OCI-LY7 (cell line): ENCODE measurements around the gene SNCAIP. TPM values are rescaled to one million over a fixed set of nuclear protein-coding genes. Genes with fewer than 3 reads are reported as not detected.

Experiments used
- BruUV-seq: library from RNA; stranded (reverse); fragments of 400-500 nt; replicated peaks from 2 replicates; lab custom pipeline; 2021; lab: Mats Ljungman, UMichigan
- CTCF ChIA-PET: fragments of 300-600 bp; sonication (Branson Sonifier 250); formaldehyde crosslinking; loops from one replicate; lab custom pipeline; 2022; ENCODE audit warnings: antibody characterized with exemption; ENCODE audit not compliant: unreplicated experiment; lab: Charles Lee
- POLR2A ChIA-PET: fragments of 300-600 bp; sonication (Branson Sonifier 250); formaldehyde crosslinking; loops from one replicate; lab custom pipeline; 2022; ENCODE audit warnings: antibody characterized with exemption; lab: Charles Lee
- DNase-seq: peaks from one replicate; pipeline ENCODE4 v3.0.0-alpha.2; 2015; ENCODE audit warnings: low spot score
- H2AFZ ChIP-seq: fragments of 200-600 bp; sonication (generic), shearing (Covaris generic); 2 replicates; pipeline ENCODE4 v1.6.1; 2014; ENCODE audit warnings: mild to moderate bottlenecking, antibody characterized with exemption, low read length, moderate library complexity
- H3K27ac ChIP-seq: fragments of 200-600 bp; sonication (generic); 2 replicates; pipeline ENCODE4 v1.5.1; 2014; ENCODE audit warnings: mixed run types, low read depth, mild to moderate bottlenecking, moderate library complexity, low read length, inconsistent platforms; ENCODE audit not compliant: poor library complexity, severe bottlenecking
- H3K36me3 ChIP-seq: fragments of 200-600 bp; sonication (generic); 2 replicates; pipeline ENCODE4 v1.6.1; 2014; ENCODE audit warnings: mild to moderate bottlenecking, antibody characterized with exemption, low read length, moderate library complexity, mixed read lengths; ENCODE audit not compliant: insufficient read depth
- H3K4me1 ChIP-seq: fragments of 200-600 bp; sonication (generic); 2 replicates; pipeline ENCODE4 v1.5.1; 2014; ENCODE audit warnings: mild to moderate bottlenecking, low read length; ENCODE audit not compliant: insufficient read depth, poor library complexity, severe bottlenecking
- H3K4me2 ChIP-seq: fragments of 200-600 bp; sonication (generic); 2 replicates; pipeline ENCODE4 v1.6.1; 2014; ENCODE audit warnings: mild to moderate bottlenecking, low read length
- H3K4me3 ChIP-seq: fragments of 200-600 bp; sonication (generic); 2 replicates; pipeline ENCODE4 v1.5.1; 2014; ENCODE audit warnings: mild to moderate bottlenecking, low read depth, low read length; ENCODE audit not compliant: poor library complexity, severe bottlenecking
- H3K79me2 ChIP-seq: fragments of 200-600 bp; sonication (generic); 2 replicates; pipeline ENCODE4 v1.6.1; 2016; ENCODE audit warnings: low read depth, mild to moderate bottlenecking, low read length, moderate library complexity, mixed read lengths; ENCODE audit not compliant: insufficient read depth
- H3K9me2 ChIP-seq: fragments of 200-600 bp; sonication (generic); 2 replicates; pipeline ENCODE4 v1.6.1; 2016; ENCODE audit warnings: mild to moderate bottlenecking, low read length, mixed read lengths; ENCODE audit not compliant: insufficient read depth
- H3K9me3 ChIP-seq: fragments of 200-600 bp; sonication (generic); 2 replicates; pipeline ENCODE4 v1.6.1; 2014; ENCODE audit warnings: mild to moderate bottlenecking, mixed run types, low read length, mixed read lengths
- H4K20me1 ChIP-seq: fragments of 200-600 bp; sonication (generic); 2 replicates; pipeline ENCODE4 v1.6.1; 2014; ENCODE audit warnings: mild to moderate bottlenecking, antibody characterized with exemption, low read length, moderate library complexity, mixed read lengths; ENCODE audit not compliant: insufficient read depth
- CTCF ChIP-seq: fragments of 200-600 bp; sonication (generic); conservative IDR thresholded peaks from 2 replicates; pipeline ENCODE4 v1.5.1; 2014; ENCODE audit warnings: mild to moderate bottlenecking, antibody characterized with exemption, low read length, moderate library complexity, mixed read lengths
- EZH2phosphoT487 ChIP-seq: fragments of 200-600 bp; sonication (generic); IDR thresholded peaks from 2 replicates; pipeline ENCODE4 v1.6.1; 2018; ENCODE audit warnings: low read depth, borderline replicate concordance, mild to moderate bottlenecking, mixed run types, antibody characterized with exemption, low read length, moderate library complexity, mixed read lengths
- intact Hi-C: fragments of 100-400 bp; cut with micrococcal nuclease; formaldehyde crosslinking; loops from one replicate; pipeline ENCODE4 v1.10.0; 2022; ENCODE audit not compliant: unreplicated experiment
- total RNA-seq, 2 experiments: library from RNA; depleted of rRNA in 1 of 2; stranded (reverse); fragments of >200 nt in 1 of 2; shearing (Covaris generic) in 1 of 2; gene quantifications; 2 replicates each; pipeline ENCODE4 v1.2.3, GENCODE V29; 2014 to 2022

SNCAIP gene
- total RNA-seq, 2 experiments from 2014 or later: not detected

DNA sequence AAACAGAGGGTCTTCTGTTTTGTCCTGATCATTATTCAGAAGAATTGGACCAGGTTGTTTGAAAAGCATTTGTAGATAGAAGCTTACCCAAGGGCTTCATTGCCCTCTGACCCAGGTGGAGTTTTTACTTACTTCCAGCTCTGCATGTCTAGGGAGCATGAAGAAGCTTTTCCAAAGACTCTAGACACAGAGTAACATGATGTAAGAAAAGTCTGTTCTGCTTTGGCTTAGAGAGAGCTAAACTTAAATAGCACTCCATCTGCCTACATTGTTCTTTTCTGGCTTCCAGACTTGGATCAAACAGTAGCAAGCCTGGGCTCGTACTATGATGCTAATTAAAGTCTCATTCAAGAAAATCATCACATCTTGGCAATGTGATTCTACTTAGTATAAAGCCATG is 112.1 kb downstream of the SNCAIP start:
- ChIA-PET CTCF (no interaction called here), POLR2A (interaction anchor here (0.5 kb wide), 1 partner anchor 252 kb away, joined by 3 read pairs; no protein-coding TSS in a partner anchor)
- Histone ChIP-seq H3K9me3 (no peaks in the 10 kb centered on the region), H4K20me1 (no peaks in the 10 kb centered on the region), H3K4me2 (no peak overlapping the region), H3K9me2 (no peaks in the 10 kb centered on the region), H3K4me1 (no peaks in the 10 kb centered on the region), H3K4me3 (no peak overlapping the region), H2AFZ (no peak overlapping the region), H3K27ac (no peak overlapping the region), H3K36me3 (no peaks in the 10 kb centered on the region), H3K79me2 (no peaks in the 10 kb centered on the region)
- TF ChIP-seq EZH2phosphoT487 (no peak), CTCF (no peak)
- no peak for DNase-seq
- no TSS peak for BruUV-seq
- intact Hi-C loops: no loop called here

GRCh38 chr5:122426301-122426700 is 114.3 kb downstream of the SNCAIP start:
- no peak overlapping the region for H3K27ac ChIP-seq
- no peak overlapping the region for H3K4me3 ChIP-seq
- CTCF ChIA-PET: no interaction called here
- no peaks in the 10 kb centered on the region for H3K4me1 ChIP-seq
- H3K79me2 ChIP-seq: no peaks in the 10 kb centered on the region
- H3K9me3 ChIP-seq: no peaks in the 10 kb centered on the region
- POLR2A ChIA-PET: interaction anchor here (0.6 kb wide), 1 partner anchor 48 kb away, joined by 3 read pairs; no protein-coding TSS in a partner anchor
- H4K20me1 ChIP-seq: no peaks in the 10 kb centered on the region
- no peak for TF ChIP-seq EZH2phosphoT487
- no peak for TF ChIP-seq CTCF
- no peaks in the 10 kb centered on the region for H3K36me3 ChIP-seq
- no TSS peak for BruUV-seq
- no peak overlapping the region for H3K4me2 ChIP-seq
- no peaks in the 10 kb centered on the region for H3K9me2 ChIP-seq
- no peak overlapping the region for H2AFZ ChIP-seq
- intact Hi-C loops: no loop called here
- no peak for DNase-seq

DNA sequence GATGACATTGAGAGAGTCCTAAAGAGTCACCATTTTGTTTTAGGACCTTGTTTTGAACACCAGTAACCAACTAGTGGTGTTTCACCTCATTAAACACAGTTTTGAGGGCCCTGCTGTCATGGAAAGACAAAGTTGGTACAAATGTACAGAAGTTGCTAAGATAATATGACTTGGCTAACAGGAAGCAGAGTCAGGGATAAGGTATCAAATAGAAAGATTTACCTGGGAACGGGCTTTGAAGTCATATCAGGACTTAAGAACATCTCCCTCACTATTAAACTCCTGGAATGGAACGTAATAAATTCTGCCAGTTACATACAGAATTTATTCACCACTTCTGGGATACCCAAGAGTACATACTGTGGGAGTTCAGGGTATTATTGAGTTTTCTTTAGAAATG is 115.6 kb downstream of the SNCAIP start:
- no peak overlapping the region for H2AFZ ChIP-seq
- intact Hi-C loops: no loop called here
- H3K79me2 ChIP-seq: no peaks in the 10 kb centered on the region
- CTCF ChIA-PET: no interaction called here
- no peak overlapping the region for H3K4me3 ChIP-seq
- H3K4me2 ChIP-seq: no peak overlapping the region
- POLR2A ChIA-PET: no interaction called here
- no peaks in the 10 kb centered on the region for H4K20me1 ChIP-seq
- DNase-seq: no peak
- H3K9me3 ChIP-seq: no peaks in the 10 kb centered on the region
- no peaks in the 10 kb centered on the region for H3K9me2 ChIP-seq
- no TSS peak for BruUV-seq
- no peak overlapping the region for H3K27ac ChIP-seq
- H3K4me1 ChIP-seq: no peaks in the 10 kb centered on the region
- H3K36me3 ChIP-seq: no peaks in the 10 kb centered on the region
- TF ChIP-seq EZH2phosphoT487 (no peak), CTCF (no peak)
